GM18519 (cell line): ENCODE results near the gene CNN2.

ENCODE experiments used
- ATAC-seq: cut with Tn5 transposase; IDR thresholded peaks from one replicate; pipeline ENCODE4 v1.9.1; 2021; ENCODE audit warnings: mild to moderate bottlenecking, moderate library complexity; ENCODE audit not compliant: unreplicated experiment, low FRiP score

The CNN2 gene

DNA sequence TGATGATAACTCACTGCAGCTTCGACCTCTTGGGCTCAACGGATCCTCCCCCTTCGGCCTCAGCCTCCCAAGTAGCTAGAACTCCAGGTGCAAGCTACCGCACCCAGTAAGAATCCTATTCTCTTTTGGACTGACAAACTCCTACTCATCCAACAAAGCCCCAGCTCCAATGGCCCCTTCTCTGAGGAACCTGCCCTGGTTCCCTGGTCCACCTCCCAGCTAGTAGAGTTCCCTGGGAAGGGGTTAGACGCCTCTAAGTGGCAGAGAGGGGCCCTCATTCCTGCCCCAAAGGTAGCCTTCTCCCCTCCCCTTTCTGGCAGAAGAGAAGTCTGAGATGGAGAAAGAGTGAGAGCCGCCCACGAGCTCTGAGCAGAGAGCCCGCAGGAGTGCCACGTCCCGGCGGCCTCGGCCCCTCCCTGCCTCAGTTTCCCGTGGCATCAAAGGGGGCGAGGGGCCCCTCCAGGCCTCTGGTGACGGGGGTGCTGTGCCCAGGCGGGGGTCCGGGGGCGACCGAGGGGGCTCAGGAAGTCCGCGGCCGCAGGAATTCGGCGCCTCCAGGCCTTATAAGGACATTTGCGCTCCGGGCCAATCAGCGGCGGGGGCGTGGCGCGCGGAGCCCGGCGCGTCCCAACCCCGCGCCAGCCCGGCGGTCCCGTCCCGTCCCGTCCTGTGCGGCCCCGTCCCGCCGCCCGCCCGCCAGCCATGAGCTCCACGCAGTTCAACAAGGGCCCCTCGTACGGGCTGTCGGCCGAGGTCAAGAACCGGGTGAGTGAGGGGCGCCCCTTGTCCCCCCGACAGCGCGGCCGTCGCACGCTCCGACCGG lies at the start of gene CNN2:
TSS of gene CNN2 (plus strand) at position 649 of the 823 bp plus-strand sequence. CDS start at position 703, 54 bp downstream.
- no peak for ATAC-seq

DNA sequence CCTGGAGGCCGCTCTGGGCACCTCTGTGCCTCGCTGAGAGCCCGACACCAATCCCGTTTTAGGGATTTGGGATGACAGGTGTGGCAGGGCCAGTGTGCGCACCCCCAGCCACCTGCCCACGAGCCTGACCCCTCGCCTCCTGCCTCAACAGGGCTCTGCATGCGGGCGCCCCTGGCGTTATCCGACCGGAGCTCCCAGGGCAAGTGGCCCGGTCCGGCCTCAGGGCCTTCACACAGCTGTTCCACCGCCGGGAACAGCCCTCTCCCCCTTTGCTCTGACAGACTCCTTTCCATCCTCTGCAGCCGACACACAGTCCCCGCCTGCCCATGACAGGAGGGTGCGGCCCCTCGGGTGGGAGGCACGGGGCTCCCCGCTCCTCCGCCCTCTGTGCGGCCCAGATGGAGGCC lies 49.3 kb upstream of the CNN2 start:
- ATAC-seq = no peak

DNA sequence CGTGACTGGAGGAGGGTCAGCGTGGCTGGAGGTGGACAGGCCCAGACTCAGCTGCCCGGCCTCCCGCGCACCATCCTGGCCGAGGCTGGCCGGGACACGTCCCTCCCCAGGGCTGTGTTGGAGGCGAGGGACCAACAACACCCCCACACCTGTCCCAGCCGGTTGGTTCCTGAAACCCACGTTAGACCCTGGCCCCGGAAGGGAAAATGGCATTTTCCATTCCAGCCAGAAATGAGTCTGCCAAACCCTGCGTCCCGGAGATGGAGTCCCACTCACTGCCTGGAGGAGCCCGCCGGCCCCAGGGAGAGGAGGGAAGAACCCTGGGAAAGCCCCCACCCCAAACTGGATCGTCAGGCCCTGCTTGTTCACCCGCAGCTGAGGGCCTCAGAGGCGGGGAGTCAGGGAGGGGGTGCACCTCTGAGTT lies 47.1 kb upstream of the CNN2 start:
- ATAC-seq = no peak

DNA sequence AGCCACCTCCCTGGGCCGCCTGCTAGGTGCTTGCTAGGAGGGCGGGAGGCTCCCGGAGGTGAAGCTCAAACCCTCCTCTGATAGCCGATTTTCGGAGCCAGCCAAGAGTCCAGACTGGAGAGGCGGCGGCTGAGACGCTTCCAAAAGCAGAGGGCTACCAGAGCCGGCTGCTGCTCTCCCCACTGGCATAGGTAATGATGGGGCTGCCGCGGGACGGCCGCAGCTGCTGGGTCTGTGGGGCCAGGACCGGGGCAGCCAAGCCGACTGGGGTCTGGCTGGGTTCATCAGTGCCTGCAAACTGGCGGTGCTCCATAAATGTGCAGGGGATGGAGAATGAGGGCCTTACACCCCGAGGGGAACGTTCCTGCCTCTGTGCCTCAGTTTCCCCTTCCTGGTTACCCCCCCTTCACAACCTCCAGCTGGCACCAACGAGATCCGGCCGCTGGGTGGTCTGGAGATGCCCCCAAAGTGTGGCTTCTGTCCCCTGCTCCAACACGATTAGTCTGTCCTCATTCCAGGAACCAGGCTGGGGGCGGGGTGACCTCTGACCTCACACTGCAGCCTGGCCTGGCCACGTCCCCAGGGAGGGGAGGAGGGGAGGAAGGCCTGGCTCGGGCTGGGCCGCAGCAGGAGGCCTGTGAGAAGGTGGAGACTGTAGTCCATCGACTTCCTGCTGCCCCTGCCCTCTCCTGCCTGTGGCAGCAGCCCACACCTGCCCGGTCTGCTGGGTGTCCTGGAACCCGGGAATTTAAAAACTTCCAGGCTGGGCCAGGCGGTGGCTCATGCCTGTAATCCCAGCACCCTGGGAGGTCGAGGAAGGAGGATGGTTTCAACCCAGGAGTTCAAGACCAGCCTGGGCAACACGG lies 46.0 kb upstream of the CNN2 start:
- ATAC-seq = no peak

DNA sequence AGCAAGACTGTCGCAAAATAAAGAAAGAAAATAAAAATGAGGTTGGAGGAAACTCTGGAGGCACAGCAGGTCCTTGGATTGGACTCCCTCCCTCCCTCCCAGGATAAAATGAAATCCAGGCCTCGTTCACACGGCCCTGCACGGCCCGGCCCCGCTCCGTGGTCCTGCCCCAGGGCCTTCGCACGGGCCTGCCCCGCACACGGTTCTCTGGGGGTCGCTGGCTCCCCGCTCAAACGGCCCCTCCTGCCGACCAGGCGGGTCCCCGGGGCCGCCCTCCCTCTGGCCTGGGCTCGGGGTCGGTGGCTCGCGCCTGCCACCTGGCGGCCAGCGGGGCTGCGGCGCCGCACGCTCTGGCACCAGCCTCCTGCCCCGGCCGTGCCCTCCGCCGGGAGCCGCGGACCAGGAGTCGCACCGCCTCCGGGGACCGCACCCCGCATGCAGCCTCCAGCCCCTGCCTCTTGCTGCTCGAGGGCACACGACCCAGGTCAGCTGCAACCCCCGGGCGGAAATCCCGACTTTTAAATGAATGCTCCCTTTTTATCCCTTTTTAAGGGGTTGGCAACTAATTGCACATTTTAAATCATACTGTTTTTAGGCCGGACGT lies 43.7 kb upstream of the CNN2 start:
- no peak for ATAC-seq

DNA sequence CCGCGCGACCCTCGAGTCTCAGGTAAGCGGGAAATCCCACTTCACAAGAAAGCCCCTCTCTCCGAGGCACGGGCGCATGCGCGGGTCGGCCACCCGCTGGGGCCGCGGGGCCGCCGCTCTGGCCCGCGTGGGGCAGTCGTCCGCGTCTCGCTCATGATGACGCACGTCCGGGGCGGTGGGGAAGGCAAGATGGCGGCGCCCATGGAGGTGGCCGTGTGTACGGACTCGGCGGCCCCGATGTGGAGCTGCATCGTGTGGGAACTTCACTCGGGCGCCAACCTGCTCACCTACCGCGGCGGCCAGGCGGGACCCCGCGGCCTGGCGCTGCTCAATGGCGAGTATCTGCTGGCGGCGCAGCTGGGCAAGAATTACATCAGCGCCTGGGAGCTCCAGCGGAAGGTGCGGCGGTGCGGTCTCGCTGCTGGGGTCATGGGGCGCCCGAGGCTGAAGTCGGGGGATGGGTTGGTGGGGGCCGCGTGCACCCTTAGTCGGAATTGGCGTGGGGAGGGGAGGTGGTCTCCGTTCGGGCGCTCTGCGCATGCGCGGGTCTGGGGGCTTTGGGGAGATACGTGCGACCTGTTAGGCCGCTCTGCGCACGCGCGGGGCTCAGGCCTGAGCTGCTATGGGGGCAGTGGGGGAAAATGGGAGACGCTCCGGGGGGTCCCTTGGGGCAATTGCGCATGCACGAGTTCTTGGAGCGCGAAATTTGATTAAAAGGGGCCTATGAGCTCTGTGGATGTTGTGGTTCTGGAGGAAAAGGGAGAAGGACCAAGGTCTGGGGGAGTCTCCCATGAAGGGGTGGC lies 42.0 kb upstream of the CNN2 start, which contains the start of gene WDR18:
TSS of gene WDR18 (plus strand) at position 181 of the 803 bp plus-strand sequence. CDS start at position 190, 9 bp downstream.
- ATAC-seq = no peak

DNA sequence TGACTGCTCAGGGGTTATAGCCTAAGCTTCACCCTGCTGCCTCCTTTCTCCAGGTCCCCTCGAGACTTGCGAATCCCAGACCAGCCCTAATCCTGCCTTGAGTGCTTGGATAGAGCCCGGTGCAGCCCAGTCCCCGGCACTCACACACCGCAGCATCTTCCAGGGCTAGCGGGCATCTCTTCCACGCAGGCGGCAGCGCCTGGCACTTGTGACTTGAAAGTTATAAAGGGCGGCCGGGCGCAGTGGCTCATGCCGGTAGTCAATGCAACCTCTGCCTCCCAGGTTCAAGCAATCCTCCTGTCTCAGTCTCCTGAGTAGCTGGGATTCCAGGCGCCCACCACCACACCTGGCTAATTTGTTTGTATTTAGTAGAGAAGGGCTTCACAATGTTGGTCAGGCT lies 40.3 kb upstream of the CNN2 start:
- ATAC-seq = no peak

DNA sequence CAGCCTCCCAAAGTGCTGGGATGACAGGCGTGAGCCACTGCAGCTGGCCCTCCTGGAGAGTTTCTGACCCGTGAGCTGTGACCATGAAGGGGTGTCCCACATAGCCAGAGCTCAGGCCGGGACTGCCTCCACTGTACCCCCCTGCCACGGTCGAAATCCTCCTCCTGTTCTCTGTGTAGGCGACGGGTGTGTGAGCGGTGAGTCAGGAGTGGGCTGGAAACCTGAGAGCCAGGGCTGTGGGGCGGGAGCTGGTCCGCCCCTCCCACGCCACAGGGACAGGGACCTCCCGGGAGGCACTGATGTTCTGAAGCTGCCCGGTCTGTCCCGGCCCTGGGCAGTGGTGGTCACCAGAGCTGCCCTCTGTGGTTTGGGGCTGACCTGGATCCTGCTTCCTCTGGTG lies 38.3 kb upstream of the CNN2 start:
- ATAC-seq = no peak

DNA sequence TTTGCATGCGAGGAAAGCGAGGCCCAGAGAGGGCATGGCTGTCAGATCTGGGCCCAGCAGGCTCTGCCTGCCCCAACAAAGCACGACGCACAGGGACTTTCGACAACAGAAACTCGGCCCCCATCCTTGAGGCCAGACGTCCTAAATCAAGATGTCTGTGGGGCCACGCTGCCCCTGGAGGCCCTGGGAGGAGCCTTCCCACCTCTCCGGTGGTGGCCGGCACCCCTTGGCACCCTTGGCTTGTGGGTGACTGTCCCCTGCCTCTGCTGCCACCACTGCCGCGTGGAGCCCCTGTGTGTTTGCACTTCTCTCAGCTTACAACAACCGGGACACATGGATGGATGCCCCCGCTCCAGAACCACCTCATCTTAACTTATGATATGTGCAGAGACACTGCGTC lies 37.9 kb upstream of the CNN2 start:
- no peak for ATAC-seq

DNA sequence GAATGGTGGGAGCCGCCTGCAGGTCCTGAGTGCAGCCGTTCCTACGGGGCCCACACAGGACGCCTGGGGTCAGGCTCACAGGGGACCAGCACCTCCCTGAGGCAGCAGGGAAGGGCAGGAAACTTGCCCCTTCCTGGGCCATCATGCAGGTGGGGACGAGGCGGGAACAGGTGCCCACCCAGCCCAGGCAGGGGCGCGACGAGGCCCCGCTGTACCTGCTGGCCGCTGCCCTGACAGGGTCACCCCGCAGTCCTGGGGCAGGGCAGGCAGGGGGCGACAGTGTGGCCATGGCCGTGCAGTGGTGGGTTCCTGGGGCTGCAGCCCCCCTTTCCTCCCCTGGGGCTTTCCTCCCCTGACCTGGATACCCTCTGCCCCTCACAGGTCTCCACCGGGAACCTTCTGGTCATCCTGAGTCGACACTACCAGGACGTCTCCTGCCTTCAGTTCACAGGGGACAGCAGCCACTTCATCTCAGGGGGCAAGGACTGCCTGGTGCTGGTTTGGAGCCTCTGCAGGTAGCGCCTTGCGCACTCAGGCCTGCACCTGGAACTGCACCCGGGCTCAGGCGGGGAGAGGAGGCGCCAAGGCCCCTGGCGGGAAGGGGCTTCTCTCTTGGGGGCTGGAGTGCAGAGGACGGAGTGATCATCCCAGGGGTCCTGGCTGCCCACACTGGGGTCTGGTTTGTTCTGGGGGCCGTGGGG lies 36.9 kb upstream of the CNN2 start:
- no peak for ATAC-seq

DNA sequence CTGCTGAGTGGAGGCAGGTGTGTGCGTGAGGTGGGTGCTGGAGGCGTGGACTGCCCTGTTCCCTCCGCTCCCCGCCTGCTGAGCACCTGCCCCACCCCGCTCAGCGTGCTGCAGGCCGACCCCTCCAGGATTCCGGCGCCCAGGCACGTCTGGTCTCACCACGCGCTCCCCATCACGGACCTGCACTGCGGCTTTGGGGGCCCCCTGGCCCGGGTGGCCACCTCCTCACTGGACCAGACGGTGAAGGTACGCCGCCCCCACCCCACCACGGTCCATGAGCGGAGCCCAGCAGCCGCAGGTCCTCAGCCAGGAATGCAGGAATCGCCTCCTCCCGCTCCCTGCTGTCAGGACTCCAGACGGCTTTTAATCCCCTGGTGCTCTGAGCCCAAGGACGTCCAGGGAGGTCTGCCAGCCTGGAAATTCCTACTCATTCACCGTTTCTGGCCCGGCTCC lies 36.3 kb upstream of the CNN2 start:
- no peak for ATAC-seq

DNA sequence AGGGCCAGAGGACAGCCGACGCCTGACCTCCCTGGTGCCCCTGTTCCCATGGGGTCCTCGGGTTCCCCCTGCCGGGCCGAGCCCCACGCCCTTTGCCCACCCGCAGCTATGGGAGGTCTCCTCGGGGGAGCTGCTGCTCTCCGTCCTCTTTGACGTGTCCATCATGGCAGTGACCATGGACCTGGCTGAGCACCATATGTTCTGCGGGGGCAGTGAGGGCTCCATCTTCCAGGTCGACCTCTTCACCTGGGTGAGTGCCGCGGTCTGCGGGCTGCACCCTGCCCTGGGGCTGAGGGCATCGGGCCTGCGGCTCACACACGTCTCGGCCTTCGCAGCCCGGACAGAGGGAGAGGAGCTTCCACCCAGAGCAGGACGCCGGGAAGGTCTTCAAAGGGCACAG lies 35.7 kb upstream of the CNN2 start:
- ATAC-seq = no peak

DNA sequence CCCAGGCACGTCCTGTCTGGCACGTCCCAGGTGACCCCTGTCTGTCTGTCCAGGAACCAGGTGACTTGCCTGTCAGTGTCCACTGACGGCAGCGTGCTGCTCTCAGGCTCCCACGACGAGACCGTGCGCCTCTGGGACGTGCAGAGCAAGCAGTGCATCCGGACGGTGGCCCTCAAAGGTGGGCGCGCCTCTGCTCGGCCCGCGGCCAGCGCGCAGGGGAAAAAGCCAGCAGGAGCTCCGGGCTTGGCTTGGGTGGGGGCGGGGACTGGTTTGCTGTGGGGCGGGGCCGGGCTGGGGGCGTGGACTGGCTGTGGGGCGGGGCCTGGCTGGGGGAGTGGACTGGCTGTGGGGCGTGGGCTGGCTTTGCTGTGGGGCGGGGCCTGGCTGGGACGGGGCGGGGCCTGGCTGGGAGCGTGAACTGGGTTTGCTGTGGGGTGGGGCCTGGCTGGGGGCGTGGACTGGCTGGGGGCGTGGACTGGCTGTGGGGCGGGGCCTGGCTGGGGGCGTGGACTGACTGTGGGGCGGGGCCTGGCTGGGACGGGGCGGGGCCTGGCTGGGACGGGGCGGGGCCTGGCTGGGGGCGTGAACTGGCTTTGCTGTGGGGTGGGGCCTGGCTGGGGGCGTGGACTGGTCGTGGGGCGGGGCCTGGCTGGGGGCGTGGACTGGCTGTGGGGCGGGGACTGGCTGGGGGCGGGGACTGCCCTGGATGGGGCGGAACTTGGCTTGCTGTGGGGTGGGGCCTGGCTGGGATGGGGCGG lies 35.1 kb upstream of the CNN2 start:
- no peak for ATAC-seq

DNA sequence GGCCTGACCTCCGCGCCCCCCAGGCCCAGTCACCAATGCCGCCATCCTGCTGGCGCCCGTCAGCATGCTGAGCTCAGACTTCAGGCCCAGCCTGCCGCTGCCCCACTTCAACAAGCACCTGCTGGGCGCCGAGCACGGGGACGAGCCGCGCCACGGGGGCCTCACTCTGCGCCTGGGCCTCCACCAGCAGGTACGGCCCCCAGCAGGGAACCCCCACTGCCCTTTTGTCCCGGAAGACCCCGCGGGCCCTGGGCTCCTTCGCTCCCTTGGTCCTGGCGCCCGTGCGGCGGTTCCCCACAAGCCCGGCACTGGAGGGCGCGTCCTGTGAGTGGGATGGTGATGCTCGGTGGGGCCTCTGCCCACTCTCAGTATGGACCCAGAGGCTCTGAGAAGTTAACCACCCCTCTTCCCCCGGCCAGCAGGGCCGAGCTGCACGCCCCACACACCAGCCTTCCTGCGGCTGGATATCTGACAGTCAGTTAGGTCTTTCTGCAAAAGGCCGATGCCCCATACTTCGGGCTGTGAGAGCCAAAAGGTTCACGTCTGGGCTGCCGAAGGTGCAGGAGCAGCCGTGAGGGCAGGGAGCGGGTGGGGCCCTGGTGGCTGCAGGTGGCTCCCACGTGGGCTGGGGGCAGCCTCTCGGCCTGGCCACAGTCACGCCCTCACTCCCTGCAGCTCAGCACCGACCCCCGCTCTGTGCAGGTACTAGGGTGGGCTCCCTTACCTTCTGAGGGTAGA lies 34.3 kb upstream of the CNN2 start:
- no peak for ATAC-seq

DNA sequence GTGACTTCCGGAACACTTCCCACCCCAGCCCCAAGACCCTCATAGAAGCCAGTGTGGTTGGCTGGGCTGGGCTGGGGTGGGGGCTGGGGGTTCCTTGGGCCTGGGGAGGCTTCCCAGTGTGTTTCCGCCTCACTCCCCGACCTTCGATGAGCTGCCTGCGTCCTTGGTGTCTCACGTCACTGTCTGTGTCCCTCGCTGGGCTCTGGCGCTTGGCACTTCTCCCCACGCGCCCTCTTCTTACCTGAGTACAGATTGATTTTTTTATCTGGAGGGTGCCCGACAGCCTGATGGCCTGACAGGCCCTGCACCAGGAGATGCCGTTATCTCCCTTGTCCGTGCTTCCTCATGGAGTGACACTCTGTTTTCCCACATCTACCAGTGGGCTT lies 33.7 kb upstream of the CNN2 start:
- ATAC-seq = no peak

DNA sequence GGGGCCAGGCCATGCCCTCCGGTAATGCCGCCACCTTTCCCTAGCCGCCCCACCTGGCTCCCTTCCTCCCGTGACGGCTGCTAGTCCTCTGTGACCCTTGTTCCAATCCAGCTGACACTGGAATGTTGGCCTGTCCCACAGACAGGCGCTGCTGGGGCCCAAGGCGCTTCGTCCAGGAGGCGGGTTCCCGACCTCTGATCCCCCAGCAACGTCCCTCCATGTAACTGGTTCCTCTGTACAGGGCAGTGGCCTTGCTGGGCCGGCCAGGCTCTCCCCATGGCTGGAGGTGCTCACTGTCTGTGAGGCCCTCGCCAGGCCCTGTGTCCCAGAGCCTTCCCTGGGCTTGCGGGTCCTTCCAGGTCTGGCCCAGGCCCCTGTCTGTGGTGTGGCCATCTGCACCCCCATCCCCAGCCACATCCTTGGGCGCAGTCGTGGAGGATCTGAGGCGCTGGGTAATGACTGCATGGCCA lies 33.0 kb upstream of the CNN2 start:
- no peak for ATAC-seq

DNA sequence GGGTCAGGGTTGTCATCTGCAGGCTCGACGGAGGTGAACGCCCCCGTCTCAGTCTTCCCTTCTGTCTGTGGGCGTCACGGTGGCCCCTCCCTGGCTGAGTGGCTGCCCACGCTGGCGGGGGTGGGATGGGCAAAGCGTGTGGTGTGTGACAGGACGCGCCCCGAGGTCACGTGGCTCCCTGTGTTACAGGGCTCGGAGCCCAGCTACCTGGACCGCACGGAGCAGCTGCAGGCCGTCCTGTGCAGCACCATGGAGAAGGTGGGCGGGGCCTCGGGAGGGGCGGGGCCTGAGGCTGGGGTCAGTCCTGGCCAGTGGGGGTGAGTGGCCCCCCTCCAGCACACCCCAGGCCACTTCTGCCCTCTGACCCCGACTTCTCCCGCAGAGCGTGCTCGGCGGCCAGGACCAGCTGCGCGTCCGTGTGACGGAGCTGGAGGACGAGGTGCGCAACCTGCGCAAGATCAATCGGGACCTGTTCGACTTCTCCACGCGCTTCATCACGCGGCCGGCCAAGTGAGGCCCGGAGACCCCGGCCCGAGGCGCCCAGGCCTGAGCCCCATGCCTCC lies 32.5 kb upstream of the CNN2 start:
- ATAC-seq = no peak

DNA sequence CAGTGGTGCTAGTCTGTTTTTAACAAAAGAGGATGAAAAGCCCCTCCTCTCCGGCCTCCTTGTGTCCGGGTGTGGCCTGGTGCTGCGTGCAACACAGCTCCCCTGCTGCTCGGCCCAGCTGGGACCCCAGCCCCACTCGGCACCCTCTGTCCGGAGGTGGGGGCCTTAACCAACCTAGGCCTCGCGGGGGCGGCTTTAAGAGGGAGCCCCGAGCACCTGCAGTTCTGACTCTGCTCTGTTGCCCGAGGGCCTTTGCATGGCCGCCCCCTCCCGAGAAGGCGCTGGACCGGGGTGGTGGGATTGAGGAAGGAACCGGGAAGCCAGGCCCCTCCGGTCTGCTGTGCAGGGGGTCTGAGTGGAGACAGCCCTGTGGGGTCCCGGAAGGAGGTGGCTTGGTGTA lies 31.9 kb upstream of the CNN2 start:
- ATAC-seq = no peak
